Osteocyte (in vitro differentiated cells): ENCODE data around the gene DYNC2I2. TPM values are rescaled to one million over a fixed set of nuclear protein-coding genes. Genes with fewer than 3 reads are reported as not detected.
"Not testable (repeated sequence)": the region's sequence is repeated elsewhere in the genome, so short reads cannot be mapped to it uniquely, and the experiment has no call there.

Experiments used
- DNase-seq: peaks from one replicate; pipeline ENCODE4 v3.0.0; 2021; ENCODE audit warnings: mixed read lengths; ENCODE audit not compliant: unreplicated experiment; ENCODE audit errors: extremely low spot score
- H3K27ac Mint-ChIP-seq: one replicate; pipeline ENCODE4 v1.8.0; 2021; ENCODE audit warnings: mild to moderate bottlenecking, mixed read lengths; ENCODE audit not compliant: unreplicated experiment
- H3K27me3 Mint-ChIP-seq: one replicate; pipeline ENCODE4 v1.8.0; 2021; ENCODE audit warnings: mixed read lengths; ENCODE audit not compliant: unreplicated experiment
- H3K36me3 Mint-ChIP-seq: one replicate; pipeline ENCODE4 v1.8.0; 2021; ENCODE audit warnings: mixed read lengths; ENCODE audit not compliant: unreplicated experiment
- H3K4me1 Mint-ChIP-seq: one replicate; pipeline ENCODE4 v1.8.0; 2021; ENCODE audit warnings: mixed read lengths; ENCODE audit not compliant: unreplicated experiment
- H3K4me3 Mint-ChIP-seq: one replicate; pipeline ENCODE4 v1.8.0; 2021; ENCODE audit warnings: mild to moderate bottlenecking, moderate library complexity, mixed read lengths; ENCODE audit not compliant: unreplicated experiment
- H3K9me3 Mint-ChIP-seq: one replicate; pipeline ENCODE4 v1.8.0; 2021; ENCODE audit warnings: mixed read lengths; ENCODE audit not compliant: unreplicated experiment
- CTCF ChIP-seq: fragments of 200-600 bp; sonication (generic); IDR thresholded peaks from 2 replicates; pipeline ENCODE4 v1.5.0; 2021; ENCODE audit warnings: antibody characterized with exemption, mild to moderate bottlenecking, moderate library complexity
- total RNA-seq: library from RNA; stranded (reverse); gene quantifications from 2 replicates; pipeline ENCODE4 v1.2.1, GENCODE V29; 2021

The DYNC2I2 gene
- total RNA-seq, 1 donor from 2014 or later, result 62.5 TPM

GRCh38 chr9:128651798-128652197 lies 4.8 kb downstream of the DYNC2I2 start:
- no peaks in the 10 kb centered on the region for H3K27me3 Mint-ChIP-seq
- H3K9me3 Mint-ChIP-seq, result no peaks in the 10 kb centered on the region
- no peak for TF ChIP-seq CTCF
- peaks cover 22% of the 10 kb centered on the region for H3K4me1 Mint-ChIP-seq
- no peak overlapping the region for H3K4me3 Mint-ChIP-seq
- no peak for DNase-seq
- peaks cover 7% of the 10 kb centered on the region for H3K36me3 Mint-ChIP-seq
- no peak overlapping the region for H3K27ac Mint-ChIP-seq

GRCh38 chr9:128648206-128648605 lies 8.4 kb downstream of the DYNC2I2 start:
- not testable (repeated sequence) for H3K27ac Mint-ChIP-seq

GRCh38 chr9:128643519-128644300 lies 12.9 kb downstream of the DYNC2I2 start:
- peak overlapping the region; percentile 85 for H3K27ac Mint-ChIP-seq
- DNase-seq, result no peak
- H3K4me3 Mint-ChIP-seq, result no peak overlapping the region
- H3K27me3 Mint-ChIP-seq, result no peaks in the 10 kb centered on the region
- TF ChIP-seq CTCF, result no peak
- no peaks in the 10 kb centered on the region for H3K9me3 Mint-ChIP-seq
- H3K4me1 Mint-ChIP-seq, result peaks cover 35% of the 10 kb centered on the region
- H3K36me3 Mint-ChIP-seq, result peaks cover 6% of the 10 kb centered on the region

More at GRCh38 chr9:128648206-128648605, 8.4 kb downstream of the DYNC2I2 start:
- peaks cover 26% of the 10 kb centered on the region for H3K4me1 Mint-ChIP-seq
- not testable (repeated sequence) for H3K9me3 Mint-ChIP-seq, H3K4me3 Mint-ChIP-seq, DNase-seq, H3K27me3 Mint-ChIP-seq, H3K36me3 Mint-ChIP-seq
- TF ChIP-seq CTCF, result peak; percentile 46

GRCh38 chr9:128642675-128643245 lies 13.9 kb downstream of the DYNC2I2 start:
- Mint-ChIP-seq H3K9me3 (no peaks in the 10 kb centered on the region), H3K4me1 (peaks cover 38% of the 10 kb centered on the region), H3K36me3 (peaks cover 9% of the 10 kb centered on the region), H3K27me3 (no peaks in the 10 kb centered on the region), H3K4me3 (no peak overlapping the region), H3K27ac (peak overlapping the region; percentile 85)
- TF ChIP-seq CTCF, result no peak
- no peak for DNase-seq

- no peaks in the 10 kb centered on the region for H3K27me3 Mint-ChIP-seq
- TF ChIP-seq CTCF, result no peak
- H3K4me3 Mint-ChIP-seq, result no peak overlapping the region
- peaks cover 56% of the 10 kb centered on the region for H3K4me1 Mint-ChIP-seq
- peaks cover 8% of the 10 kb centered on the region for H3K36me3 Mint-ChIP-seq
- H3K27ac Mint-ChIP-seq, result no peak overlapping the region
- no peak for DNase-seq
- H3K9me3 Mint-ChIP-seq, result no peaks in the 10 kb centered on the region
Measured at GRCh38 chr9:128640603-128641002, 16.0 kb downstream of the DYNC2I2 start.
